HG03571 (cell line): ENCODE data around the gene ZP3.
"Not testable (repeated sequence)": the region's sequence is repeated elsewhere in the genome, so short reads cannot be mapped to it uniquely, and the experiment has no call there.

Experiments
- ATAC-seq: cut with Tn5 transposase; IDR thresholded peaks from one replicate; pipeline ENCODE4 v1.9.1; 2021; ENCODE audit not compliant: unreplicated experiment

Gene ZP3

GRCh38 chr7:76403780-76404494 lies 20.8 kb upstream of the ZP3 start:
- ATAC-seq: no peak

GRCh38 chr7:76405738-76406137 lies 19.0 kb upstream of the ZP3 start:
- no peak for ATAC-seq

- no peak for ATAC-seq
Measured at GRCh38 chr7:76407718-76408117, 17.0 kb upstream of the ZP3 start.

GRCh38 chr7:76408121-76408560 lies 16.6 kb upstream of the ZP3 start:
- no peak for ATAC-seq

DNA sequence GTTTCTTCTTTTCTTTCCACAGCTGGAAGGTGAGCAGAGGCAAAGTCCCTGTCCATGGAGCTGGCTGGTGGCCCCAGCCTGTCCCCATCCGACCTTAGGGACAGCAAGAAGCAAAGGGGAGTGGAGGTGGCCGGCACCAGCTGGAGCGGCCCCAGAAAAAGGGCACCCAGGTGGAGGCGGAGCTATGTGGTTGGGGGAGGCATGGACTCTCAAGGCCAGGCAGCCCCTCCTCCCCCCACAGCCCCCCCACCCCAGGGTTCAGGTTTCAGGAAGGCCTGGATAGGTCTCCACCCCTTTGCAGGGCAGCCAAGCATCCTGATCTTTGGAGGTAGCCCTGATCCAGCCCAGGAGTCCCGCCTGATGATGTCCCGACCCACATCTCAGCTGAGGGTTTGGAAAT lies 15.2 kb upstream of the ZP3 start, which contains the start of gene SSC4D:
TSS of gene SSC4D (minus strand) at position 161 of the 400 bp plus-strand sequence. CDS start 5,258 bp downstream, outside the sequence.
- ATAC-seq: no peak

DNA sequence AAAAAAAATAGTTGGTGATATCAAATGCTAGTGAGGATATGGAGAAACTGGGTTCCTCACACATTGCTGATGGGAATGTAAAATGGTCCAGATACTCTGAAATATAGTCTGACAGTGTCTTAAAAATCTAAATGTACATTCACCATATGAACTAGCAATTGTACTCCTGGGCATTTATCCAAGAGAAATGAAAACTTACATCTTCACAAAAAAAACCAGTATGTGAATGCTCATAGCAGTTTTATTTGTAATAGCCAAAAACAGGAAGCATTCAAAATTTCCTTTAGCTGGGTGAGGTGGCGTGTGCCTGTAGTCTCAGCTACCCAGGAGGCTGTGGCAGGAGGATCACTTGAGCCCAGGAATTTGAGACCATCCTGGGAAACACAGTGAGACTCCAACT lies 13.1 kb upstream of the ZP3 start:
- no peak for ATAC-seq

GRCh38 chr7:76412249-76412648 lies 12.5 kb upstream of the ZP3 start:
- no peak for ATAC-seq

DNA sequence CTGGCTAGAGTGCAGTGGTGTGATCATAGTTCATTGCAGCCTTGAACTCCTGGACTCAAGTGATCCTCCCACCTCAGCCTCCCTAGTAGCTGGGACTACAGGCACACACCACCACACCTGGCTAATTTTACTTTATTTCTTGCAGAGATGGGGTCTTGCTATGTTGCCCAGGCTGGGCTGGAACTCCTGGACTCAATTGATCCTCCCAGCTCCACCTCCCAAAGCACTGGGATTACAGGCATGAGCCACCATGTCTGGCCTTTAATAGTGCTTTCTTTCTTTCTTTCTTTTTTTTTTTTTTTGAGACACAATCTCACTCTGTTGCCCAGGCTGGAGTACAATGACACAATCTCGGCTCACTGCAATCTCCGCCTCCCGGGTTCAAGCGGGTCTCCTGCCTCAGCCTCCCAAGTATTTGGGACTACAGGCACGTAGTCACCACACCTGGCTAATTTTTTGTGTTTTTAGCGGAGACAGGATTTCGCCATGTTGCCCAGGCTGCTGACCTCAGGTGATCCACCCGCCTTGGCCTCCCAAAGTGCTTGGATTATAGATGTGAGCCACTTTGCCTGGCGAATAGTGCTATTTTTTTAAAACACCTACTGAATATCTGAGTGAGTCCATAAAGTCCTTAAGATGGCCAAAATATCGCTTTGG lies 7.0 kb upstream of the ZP3 start:
- not testable (repeated sequence) for ATAC-seq

DNA sequence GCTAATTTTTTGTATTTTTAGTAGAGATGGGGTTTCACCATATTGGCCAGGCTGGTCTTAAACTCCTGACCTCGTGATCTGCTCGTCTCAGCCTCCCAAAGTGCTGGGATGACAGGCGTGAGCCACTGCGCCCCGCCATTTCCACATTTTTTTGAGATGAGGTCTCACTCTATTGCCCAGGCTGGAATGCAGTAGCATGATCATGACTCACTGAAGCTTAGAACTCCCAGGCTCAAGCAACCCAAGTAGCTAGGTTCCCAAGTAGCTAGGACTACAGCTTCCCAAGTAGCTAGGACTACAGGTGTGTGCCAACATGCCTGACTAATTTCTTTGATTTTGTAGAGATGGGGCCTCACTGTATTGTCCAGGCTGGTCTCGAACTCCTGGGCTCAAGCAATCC lies 3.7 kb upstream of the ZP3 start:
- ATAC-seq: not testable (repeated sequence)

- no peak for ATAC-seq
Measured at GRCh38 chr7:76423666-76424412, 911 bp upstream of the ZP3 start.

- ATAC-seq: no peak
Measured at GRCh38 chr7:76425156-76425555, 406 bp downstream of the ZP3 start.

- not testable (repeated sequence) for ATAC-seq
Measured at GRCh38 chr7:76425558-76425957, 808 bp downstream of the ZP3 start.

- no peak for ATAC-seq
Measured at GRCh38 chr7:76426246-76426645, 1.5 kb downstream of the ZP3 start.

GRCh38 chr7:76427635-76428034 lies 2.9 kb downstream of the ZP3 start:
- ATAC-seq: no peak

GRCh38 chr7:76428149-76428823 lies 3.5 kb downstream of the ZP3 start:
- ATAC-seq: no peak

- no peak for ATAC-seq
Measured at GRCh38 chr7:76428868-76429805, 4.4 kb downstream of the ZP3 start.

DNA sequence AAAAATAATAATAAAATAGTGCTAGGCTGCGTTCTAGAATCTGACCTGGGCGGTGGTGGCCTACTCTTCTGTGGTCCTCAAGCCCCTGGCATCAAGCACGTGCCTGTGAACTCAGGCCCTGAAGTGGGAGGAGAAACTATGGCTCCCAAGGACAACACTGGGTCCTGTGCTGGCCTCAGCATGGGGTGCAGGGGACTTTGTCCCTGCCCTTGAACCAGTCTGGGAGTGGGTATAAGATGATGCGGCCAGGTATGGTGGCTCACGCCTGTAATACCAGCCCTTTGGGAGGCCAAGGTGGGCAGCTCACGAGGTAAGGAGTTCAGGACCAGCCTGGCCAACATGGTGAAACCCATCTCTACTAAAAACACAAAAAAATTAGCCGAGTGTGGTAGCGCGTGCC lies 5.5 kb downstream of the ZP3 start:
- no peak for ATAC-seq

DNA sequence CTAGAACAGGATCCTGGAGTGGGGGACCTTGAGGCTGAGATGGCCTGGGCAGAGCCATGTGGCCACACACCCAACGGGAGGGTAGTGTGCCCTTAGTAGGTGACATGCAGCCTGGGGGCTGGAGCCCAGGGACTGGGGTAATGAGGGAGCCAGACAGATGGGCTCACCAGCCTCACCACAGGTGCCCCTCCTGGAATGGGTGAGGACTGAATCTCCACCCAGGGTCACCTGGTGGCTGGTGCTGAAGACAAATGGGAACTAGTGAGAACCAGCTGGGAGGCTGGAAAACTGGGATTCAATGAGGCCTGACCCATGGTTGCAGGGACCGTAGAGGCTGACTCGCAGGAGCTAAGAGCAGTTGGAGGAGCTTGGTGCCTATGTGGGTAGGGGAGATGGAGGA lies 6.1 kb downstream of the ZP3 start:
- ATAC-seq: no peak

DNA sequence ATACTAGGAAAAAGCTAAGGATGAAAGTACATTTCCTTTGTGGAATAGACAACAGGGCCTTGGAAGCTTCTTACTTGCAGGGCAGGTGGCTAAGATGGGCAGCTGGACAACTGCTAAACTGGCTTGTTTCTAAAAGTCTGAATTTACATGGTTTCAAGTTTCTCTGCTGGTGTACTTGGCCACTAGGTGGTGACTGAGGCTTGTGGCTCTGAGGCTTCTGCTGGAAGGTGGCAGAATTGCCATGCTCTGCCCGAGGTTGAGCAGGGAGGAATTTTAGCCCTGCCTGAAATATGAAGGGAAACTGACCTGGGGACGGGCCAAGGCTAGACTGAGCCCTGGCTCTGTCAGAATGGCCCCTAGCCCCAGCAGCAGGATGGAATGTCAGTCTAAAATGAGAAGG lies 13.1 kb downstream of the ZP3 start:
- peak; percentile 63 for ATAC-seq
